OCI-LY3 (cell line): ENCODE data around the gene COPRS.

Experiments
- H2AFZ ChIP-seq: fragments of 200-600, 300-600 bp; shearing (Covaris generic); 2 replicates; pipeline ENCODE4 v1.6.0; 2014; ENCODE audit warnings: antibody characterized with exemption, low read depth, low read length
- H3K27ac ChIP-seq: fragments of 200-600, 300-600 bp; sonication (generic); 2 replicates; pipeline ENCODE4 v1.5.1; 2014; ENCODE audit warnings: mild to moderate bottlenecking, low read length, moderate library complexity, mixed read lengths
- H3K27me3 ChIP-seq: fragments of 200-600, 300-600 bp; sonication (generic); 2 replicates; pipeline ENCODE4 v1.6.1; 2014; ENCODE audit warnings: low read depth, low read length, mixed read lengths
- H3K36me3 ChIP-seq: fragments of 200-600, 300-600 bp; sonication (generic); replicated peaks from 2 replicates; pipeline ENCODE3; 2014; ENCODE audit warnings: low read depth, low read length, mixed read lengths
- H3K4me1 ChIP-seq: fragments of 300-600, 200-600 bp; sonication (generic); 2 replicates; pipeline ENCODE4 v1.6.1; 2014; ENCODE audit warnings: low read length, mixed read lengths
- H3K4me2 ChIP-seq: fragments of 200-600, 300-600 bp; sonication (generic); 2 replicates; pipeline ENCODE4 v1.6.1; 2014; ENCODE audit warnings: low read length, mixed read lengths
- H3K4me3 ChIP-seq: fragments of 300-600, 200-600 bp; sonication (generic); 2 replicates; pipeline ENCODE4 v1.5.1; 2014; ENCODE audit warnings: antibody characterized with exemption, mild to moderate bottlenecking, low read length, moderate library complexity
- H3K79me2 ChIP-seq: fragments of 300-600, 200-600 bp; shearing (Covaris generic); 2 replicates; pipeline ENCODE4 v1.6.1; 2014; ENCODE audit warnings: mild to moderate bottlenecking, low read length, mixed read lengths
- H3K9ac ChIP-seq: fragments of 300-600, 200-600 bp; shearing (Covaris generic); 2 replicates; pipeline ENCODE4 v1.6.0; 2014; ENCODE audit warnings: mild to moderate bottlenecking, low read length, moderate library complexity
- H3K9me3 ChIP-seq: fragments of 200-600, 300-600 bp; shearing (Covaris generic); 2 replicates; pipeline ENCODE4 v1.6.1; 2014; ENCODE audit warnings: low read length, mixed read lengths; ENCODE audit not compliant: insufficient read depth
- H4K20me1 ChIP-seq: fragments of 200-600, 300-600 bp; sonication (generic); 2 replicates; pipeline ENCODE4 v1.6.1; 2016; ENCODE audit warnings: low read length, mixed read lengths; ENCODE audit not compliant: insufficient read depth
- EZH2phosphoT487 ChIP-seq: fragments of 200-600 bp; shearing (Covaris generic); IDR thresholded peaks from 2 replicates; pipeline ENCODE4 v1.6.1; 2018; ENCODE audit warnings: antibody characterized with exemption, mixed run types, low read depth
- TF ChIP-seq, protein P1 (sequence below): fragments of 200-600, 300-600 bp; sonication (generic); IDR thresholded peaks from 2 replicates; pipeline ENCODE4 v1.5.1; 2014; ENCODE audit warnings: antibody characterized with exemption, low read length, low read depth

COPRS gene, protein sequence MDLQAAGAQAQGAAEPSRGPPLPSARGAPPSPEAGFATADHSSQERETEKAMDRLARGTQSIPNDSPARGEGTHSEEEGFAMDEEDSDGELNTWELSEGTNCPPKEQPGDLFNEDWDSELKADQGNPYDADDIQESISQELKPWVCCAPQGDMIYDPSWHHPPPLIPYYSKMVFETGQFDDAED

DNA sequence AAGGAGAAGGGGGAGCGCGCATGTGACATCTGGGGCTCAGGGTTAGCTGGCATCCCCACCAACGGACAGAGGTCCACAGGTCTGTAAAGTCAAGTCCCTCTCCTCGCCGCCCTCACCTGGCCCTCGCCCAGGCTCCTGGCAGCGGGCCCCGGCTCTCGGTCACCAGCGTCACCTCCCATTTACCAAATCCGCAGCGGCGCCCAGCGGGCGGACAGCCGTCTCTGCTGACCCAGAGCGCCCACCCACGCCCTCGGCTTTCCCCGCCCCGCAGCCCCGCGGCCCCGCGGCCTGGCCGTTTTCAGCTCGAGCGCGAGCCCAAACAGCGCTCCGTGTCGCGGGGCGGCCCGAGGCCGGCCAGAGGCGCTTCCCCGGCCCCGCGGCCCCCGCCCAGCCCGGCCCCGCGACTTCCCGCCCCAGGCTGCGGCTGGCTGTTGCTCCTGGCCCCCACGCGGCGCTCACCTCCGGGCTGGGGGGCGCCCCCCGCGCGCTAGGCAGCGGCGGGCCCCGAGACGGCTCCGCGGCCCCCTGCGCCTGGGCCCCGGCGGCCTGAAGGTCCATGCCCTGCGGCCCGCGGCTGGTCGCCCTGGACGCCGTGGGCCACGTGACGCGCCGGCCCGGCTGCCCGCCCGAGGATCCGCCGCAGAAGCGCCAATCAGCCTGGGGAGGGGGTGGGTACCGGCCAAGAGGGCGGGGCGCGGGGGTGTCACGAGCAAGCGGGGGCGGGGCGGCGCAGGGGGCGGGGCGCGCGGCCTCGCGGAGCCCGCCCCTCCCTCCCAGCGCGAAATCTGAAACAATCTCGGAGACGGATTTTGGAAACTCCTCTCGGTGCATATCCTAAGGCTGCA, at the start of gene COPRS:
Gene COPRS, minus strand, starts transcription at position 603 of the 845 bp plus-strand sequence. Its CDS starts 45 bp downstream, at position 558.
- Histone ChIP-seq H3K79me2 (peaks cover 20% of the 10 kb centered on the region), H3K4me3 (peak within 1 kb of the TSS; percentile 83)

DNA sequence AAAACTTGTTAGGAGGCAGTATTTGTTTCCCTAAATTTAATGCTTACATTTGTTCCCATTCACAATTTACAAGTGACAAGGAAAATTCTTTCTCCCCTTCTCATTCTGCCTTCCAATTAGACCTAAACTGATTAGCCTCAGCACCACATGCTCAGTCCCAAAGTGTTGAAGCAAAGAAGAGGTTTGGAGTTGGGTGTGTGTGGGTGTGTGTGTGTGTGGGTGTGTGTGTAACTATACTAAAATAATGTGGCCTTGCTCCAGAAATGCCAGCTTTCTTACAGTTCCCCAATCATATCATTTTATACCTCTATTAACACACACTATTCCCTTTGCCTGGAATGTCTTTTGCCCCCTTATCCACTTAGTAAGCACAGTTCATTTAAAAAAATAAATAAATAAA, 49.3 kb upstream of the COPRS start:
- Histone ChIP-seq H3K9me3 (no peaks in the 10 kb centered on the region), H3K4me2 (no peak overlapping the region), H3K4me1 (peaks cover 41% of the 10 kb centered on the region), H3K79me2 (no peaks in the 10 kb centered on the region), H3K4me3 (no peak overlapping the region), H3K27me3 (peaks cover 43% of the 10 kb centered on the region), H3K9ac (no peak overlapping the region), H3K27ac (no peak overlapping the region), H4K20me1 (no peaks in the 10 kb centered on the region), H3K36me3 (no peaks in the 10 kb centered on the region), H2AFZ (no peak overlapping the region)
- TF ChIP-seq, protein P1, sequence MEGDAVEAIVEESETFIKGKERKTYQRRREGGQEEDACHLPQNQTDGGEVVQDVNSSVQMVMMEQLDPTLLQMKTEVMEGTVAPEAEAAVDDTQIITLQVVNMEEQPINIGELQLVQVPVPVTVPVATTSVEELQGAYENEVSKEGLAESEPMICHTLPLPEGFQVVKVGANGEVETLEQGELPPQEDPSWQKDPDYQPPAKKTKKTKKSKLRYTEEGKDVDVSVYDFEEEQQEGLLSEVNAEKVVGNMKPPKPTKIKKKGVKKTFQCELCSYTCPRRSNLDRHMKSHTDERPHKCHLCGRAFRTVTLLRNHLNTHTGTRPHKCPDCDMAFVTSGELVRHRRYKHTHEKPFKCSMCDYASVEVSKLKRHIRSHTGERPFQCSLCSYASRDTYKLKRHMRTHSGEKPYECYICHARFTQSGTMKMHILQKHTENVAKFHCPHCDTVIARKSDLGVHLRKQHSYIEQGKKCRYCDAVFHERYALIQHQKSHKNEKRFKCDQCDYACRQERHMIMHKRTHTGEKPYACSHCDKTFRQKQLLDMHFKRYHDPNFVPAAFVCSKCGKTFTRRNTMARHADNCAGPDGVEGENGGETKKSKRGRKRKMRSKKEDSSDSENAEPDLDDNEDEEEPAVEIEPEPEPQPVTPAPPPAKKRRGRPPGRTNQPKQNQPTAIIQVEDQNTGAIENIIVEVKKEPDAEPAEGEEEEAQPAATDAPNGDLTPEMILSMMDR = no peak
- TF ChIP-seq EZH2phosphoT487 = no peak

More for the DNA sequence above, at the start of gene COPRS:
- H3K4me2 ChIP-seq = peak within 1 kb of the TSS; percentile 99
- TF ChIP-seq, protein P1 = no peak
- no peak for TF ChIP-seq EZH2phosphoT487
- peaks cover 12% of the 10 kb centered on the region for H3K4me1 ChIP-seq
- H3K9me3 ChIP-seq = no peaks in the 10 kb centered on the region
- H4K20me1 ChIP-seq = peaks cover 13% of the 10 kb centered on the region; the same call in 1 of the 2 replicates
- no peaks in the 10 kb centered on the region for H3K27me3 ChIP-seq
- no peak within 1 kb of the TSS for H2AFZ ChIP-seq
- peaks cover 20% of the 10 kb centered on the region for H3K36me3 ChIP-seq
- peak within 1 kb of the TSS; percentile 61 for H3K9ac ChIP-seq
- no peak within 1 kb of the TSS for H3K27ac ChIP-seq

DNA sequence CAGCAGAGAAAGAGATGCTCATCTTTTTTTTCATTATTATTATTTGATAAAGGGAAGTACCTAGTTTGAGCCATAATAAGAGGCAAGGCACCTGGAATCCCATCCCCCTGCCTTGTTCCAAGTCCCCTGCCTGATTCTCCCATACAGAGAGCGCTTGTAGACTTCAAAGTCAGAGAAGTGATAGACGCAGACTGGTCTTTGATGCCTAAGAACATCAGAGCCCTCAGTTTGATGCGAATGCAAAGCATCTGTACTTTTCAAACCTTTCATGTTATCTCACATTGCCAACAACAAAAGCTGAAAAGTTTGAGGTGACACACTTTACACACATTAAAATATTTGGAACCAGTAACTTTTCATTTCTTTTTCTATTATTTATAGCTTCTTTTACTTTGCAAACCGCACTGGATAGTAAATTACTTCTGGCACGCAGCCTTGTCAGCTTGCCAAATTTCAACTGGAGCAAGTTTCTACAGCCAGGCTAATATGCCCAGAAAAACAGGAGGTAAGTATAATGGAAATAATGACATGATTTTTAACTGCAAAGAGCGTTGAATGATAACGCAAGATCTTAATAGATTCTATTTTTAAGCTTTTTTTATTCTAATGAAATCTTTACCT, 48.4 kb upstream of the COPRS start:
- no peak overlapping the region for H3K4me3 ChIP-seq
- no peaks in the 10 kb centered on the region for H3K9me3 ChIP-seq
- peaks cover 44% of the 10 kb centered on the region for H3K4me1 ChIP-seq
- peak overlapping the region; percentile 27 for H3K4me2 ChIP-seq
- no peaks in the 10 kb centered on the region for H3K36me3 ChIP-seq
- H3K9ac ChIP-seq = no peak overlapping the region
- no peak overlapping the region for H2AFZ ChIP-seq
- H3K79me2 ChIP-seq = no peaks in the 10 kb centered on the region
- no peaks in the 10 kb centered on the region for H4K20me1 ChIP-seq
- no peak for TF ChIP-seq EZH2phosphoT487
- TF ChIP-seq, protein P1 = no peak
- H3K27ac ChIP-seq = no peak overlapping the region
- H3K27me3 ChIP-seq = peaks cover 43% of the 10 kb centered on the region

GRCh38 chr17:31903401-31903800, 44.4 kb upstream of the COPRS start:
- peaks cover 44% of the 10 kb centered on the region for H3K4me1 ChIP-seq
- H3K9me3 ChIP-seq = no peaks in the 10 kb centered on the region
- no peak overlapping the region for H3K4me2 ChIP-seq
- H4K20me1 ChIP-seq = no peaks in the 10 kb centered on the region
- H3K27me3 ChIP-seq = peaks cover 22% of the 10 kb centered on the region
- peak overlapping the region; percentile 79; the same call in 1 of the 2 replicates for H3K27ac ChIP-seq
- no peak overlapping the region for H3K9ac ChIP-seq
- H3K36me3 ChIP-seq = peaks cover 3% of the 10 kb centered on the region
- no peak for TF ChIP-seq EZH2phosphoT487
- TF ChIP-seq, protein P1 = no peak
- H3K4me3 ChIP-seq = no peak overlapping the region
- H3K79me2 ChIP-seq = peaks cover 30% of the 10 kb centered on the region
- no peak overlapping the region for H2AFZ ChIP-seq
